NCI-H510A treated with DMSO at 0.1 percent for 48 hours (cell line): ENCODE results near the gene BHLHA9.
"Not testable (repeated sequence)": the region's sequence is repeated elsewhere in the genome, so short reads cannot be mapped to it uniquely, and the experiment has no call there.

Experiments used
- DNase-seq: peaks from one replicate; lab custom pipeline; 2025; lab: John Stamatoyannopoulos, UW

BHLHA9 gene

DNA sequence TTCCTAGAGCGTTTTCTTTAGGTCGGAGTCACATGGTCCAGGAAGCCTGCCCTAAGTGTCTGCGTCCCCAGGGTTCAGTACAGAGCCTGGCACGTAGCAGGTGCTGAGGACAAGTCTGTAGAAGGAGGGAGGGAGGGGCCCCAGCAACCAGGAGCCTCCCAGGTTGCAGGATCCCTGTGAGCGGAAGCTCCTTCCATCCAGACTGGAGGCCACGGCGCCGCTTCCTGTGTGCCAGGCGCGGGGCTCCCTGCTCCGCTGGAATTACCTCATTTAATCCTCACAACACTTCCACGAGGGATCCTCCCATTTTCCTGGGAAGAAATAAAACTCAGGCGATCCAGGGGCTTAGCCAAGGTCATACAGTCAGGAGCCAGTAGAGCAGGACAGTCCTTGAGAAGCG lies 31.3 kb downstream of the BHLHA9 start:
- DNase-seq: no peak

DNA sequence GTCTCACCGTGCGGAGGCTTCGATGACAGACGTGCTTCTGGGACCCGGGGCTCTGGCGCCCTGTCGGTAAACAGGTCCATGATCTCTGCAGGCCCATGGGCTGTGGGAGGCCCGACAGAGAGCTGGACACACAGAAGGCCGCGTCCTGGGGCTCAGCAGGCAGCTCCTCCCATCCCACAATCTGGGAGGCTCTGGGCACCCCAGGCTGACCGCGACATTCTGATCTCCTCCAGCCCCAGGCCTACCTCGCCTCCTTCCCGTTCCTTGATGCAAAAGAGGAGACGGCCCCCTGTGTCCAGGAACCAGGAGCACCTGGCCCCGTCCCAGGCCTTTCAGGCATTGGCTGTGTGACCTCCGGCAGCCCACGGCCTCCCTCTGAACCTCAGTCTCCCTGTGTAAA lies 32.5 kb downstream of the BHLHA9 start:
- no peak for DNase-seq

DNA sequence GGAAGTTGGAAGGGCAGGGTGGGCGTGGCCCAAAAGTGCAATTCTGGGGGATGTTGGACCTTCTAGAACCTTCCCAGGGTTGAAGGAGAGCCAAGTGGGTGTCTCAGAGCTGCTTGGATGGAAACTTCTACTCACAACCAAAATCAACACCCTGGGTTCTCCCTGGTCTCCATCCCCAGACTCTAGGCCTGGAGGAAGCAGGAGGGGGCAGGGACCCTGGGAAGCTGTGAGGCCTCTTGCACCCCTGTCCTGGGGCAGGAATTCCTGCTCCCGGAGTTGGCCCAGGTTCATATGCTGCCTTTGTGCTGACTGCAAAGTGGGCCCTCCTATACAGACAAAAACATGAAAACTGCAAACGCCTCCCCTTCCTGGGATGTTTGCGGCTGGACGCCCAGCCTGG lies 34.3 kb downstream of the BHLHA9 start:
- no peak for DNase-seq

DNA sequence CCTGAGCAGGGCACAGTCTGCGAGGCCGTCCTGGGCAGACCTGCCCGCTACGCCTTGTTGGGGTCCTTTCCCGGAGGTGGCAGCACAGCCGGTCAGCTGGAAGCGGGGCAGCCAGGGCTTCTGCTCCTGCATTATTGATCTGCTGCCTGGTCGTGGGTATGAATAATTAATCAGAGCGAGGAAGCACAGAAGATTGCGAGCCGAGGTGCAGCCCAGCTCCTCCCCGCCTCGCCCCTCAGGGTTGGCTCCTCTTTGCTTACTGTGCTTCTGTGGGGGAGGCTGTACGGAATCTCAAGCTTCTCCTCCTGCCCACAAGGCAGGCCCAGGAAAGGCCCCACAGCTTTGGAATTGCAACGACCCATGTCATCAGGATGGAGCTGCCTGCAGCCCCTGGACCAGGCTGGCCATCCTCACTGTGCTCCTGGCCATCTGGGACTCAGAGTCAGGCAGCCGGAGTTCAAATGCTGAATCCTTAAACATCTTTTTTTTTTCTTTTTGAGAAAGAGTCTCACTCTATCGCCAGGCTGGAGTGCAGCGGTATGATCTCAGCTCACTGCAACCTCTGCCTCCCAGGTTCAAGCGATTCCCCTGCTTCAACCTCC lies 34.8 kb downstream of the BHLHA9 start:
- DNase-seq: no peak

DNA sequence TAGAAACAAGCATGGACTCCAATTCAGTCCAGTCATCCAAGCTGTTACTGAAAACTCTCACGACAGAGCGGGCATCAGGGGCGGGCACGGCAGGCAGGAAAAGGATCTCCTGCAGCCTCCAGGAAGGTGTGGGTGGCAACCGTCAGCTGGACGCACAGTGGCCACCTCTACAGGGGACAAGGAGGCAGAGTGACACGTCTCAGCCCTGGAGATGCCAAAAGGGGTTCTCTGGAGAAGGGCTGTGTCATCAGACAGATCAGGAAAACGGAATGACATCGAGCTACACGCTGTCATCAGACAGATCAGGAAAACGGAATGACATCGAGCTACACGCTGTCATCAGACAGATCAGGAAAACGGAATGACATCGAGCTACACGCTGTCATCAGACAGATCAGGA lies 37.6 kb downstream of the BHLHA9 start:
- DNase-seq: not testable (repeated sequence)

DNA sequence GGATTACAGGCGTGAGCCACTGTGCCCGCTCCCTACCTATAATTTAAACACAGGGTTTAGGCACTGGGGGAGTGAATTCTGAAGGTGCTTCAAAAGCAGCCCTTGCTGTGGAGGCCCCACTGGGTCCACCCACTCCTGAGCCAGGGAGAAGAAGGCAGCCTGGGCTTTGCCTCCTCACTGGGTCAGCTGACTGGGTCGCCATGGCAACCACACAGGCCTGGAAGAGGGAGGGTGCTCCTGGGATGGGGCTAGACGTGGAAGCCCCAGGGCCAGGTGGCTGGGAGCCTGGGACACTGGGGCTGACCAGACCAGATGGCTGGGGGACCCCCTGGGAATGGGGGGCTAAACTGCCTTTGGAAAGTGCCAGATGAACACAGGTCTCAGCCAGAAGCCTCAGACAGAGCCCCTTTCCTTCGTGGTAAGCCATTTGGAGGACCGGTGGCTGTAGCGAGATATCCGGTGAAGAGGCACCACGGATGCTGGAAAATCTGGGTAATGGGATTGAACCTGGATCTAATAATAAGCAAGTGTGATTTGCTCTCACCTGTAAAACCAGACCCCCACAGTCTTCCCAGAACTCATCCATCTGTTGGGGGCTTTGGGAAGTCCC lies 42.1 kb downstream of the BHLHA9 start:
- no peak for DNase-seq

DNA sequence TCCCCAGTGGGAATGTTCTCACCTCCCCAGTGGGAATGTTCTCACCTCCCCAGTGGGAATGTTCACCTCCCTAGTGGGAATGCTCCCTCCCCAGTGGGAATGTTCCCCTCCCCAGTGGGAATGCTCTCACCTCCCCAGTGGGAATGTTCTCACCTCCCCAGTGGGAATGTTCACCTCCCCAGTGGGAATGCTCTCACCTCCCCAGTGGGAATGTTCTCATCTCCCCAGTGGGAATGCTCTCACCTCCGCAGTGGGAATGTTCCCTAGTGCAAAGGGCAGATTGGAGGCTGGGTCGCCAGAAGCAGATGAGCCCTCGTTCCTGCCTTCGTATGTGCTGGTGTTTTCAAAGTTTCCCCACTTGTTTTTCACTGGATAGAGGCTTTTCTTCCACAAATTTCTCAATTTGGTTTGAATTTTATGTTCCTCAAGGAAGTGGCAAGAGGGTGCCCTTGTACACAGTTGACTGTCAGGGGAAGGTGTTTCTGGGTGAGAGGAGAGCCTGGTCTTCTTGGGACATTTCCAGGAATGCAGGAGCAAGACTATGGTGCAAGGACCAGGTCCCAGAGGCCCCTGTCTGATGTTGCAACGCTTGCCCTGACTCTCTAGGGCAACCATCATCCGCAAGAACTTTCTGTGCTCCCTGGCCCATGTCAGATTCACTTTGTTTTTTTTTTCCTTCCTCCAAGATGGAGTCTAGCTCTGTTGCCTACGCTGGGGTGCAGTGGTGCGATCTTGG lies 43.2 kb downstream of the BHLHA9 start:
- DNase-seq: no peak

DNA sequence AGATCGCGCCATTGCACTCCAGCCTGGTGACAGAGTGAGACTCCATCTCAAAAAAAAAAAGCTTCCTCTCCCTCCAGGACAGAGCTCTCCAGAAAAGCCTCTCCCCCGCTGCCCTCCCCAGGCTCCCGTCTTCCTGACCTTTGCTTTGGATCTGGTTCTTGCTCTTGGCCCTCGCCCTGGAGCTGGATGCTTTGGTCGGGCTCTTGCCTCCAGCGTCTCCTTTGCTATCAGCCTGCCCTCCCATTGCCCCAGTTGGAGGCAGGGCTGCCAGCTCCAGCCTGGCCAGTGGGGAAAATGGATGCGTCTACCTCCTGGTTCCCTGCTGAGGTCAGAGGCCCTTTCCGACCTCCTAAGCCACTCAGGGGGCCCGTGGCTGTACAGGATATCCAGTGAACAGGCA lies 45.2 kb downstream of the BHLHA9 start:
- DNase-seq: no peak

DNA sequence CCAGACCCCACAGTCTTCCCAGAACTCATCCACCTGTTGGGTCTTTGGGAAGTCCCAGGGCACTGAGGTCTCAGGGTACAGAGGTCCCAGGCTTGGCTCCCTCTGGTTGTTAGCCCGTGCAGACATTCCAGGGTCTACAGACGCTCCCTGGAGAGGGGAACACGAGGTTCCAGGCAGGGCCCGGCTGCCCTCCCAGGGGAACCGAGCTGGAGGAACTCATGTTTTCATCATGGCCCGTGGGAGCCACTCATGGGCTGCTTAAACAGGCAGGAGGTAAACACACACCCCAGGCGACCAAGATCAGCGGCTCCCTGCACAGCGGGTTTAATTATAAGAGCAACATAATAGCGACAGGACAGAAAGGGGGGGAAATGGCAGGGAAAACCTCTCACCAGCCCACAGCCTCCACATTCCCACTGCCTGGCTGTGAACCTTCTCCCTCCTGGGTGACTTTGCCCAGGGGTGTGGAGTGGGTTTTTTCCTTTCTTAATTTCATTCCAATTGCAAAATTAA lies 45.7 kb downstream of the BHLHA9 start:
- DNase-seq: no peak
